ENCODE results near the gene TBX4. TPM values are rescaled to one million over a fixed set of nuclear protein-coding genes. Genes with fewer than 3 reads are reported as not detected.
A peak's percentile ranks its signal among the peaks of the same experiment; 100 is the strongest.

Gene TBX4
- total and polyA plus RNA-seq, 2 experiments from 2014 or later, result 13.9 to 15.4 TPM

GRCh38 chr17:61498042-61498994 lies 46.1 kb downstream of the TBX4 start:
- Histone ChIP-seq H3K79me2 (no peaks in the 10 kb centered on the region), H3K36me3 (replicated peaks; ENCODE audit: insufficient read depth, low read depth) (no peaks in the 10 kb centered on the region), H3K4me1 (ENCODE audit: insufficient read depth) (peaks cover 39% of the 10 kb centered on the region), H3K4me2 (no peak overlapping the region), H4K20me1 (ENCODE audit: insufficient read depth, poor library complexity, severe bottlenecking) (no peaks in the 10 kb centered on the region), H3K4me3 (no peak overlapping the region), H3K9me3 (ENCODE audit: low read depth) (no peaks in the 10 kb centered on the region), H3K9me2 (replicated peaks; ENCODE audit: insufficient read depth) (no peaks in the 10 kb centered on the region), H2AFZ (no peak overlapping the region), H3K27me3 (no peaks in the 10 kb centered on the region), H3K27ac (peak overlapping the region; percentile 90)
- DNase-seq (ENCODE audit: low spot score), result no peak
- WGBS (ENCODE audit: low lambda C conversion rate, missing lambda C conversion rate), result 92% methylated on average over 7 of the region's 8 CpGs
- TF ChIP-seq CTCF (IDR thresholded peaks at IDR 0.05; ENCODE audit: poor library complexity) (no peak), EZH2phosphoT487 (IDR thresholded peaks at IDR 0.05; ENCODE audit: low read depth, severe bottlenecking, unreplicated experiment) (no peak), EZH2 (IDR thresholded peaks at IDR 0.05; ENCODE audit: borderline replicate concordance) (no peak)

- no peaks in the 10 kb centered on the region for H3K79me2 ChIP-seq
- TF ChIP-seq EZH2 (IDR thresholded peaks at IDR 0.05; ENCODE audit: borderline replicate concordance), result no peak
- TF ChIP-seq CTCF (IDR thresholded peaks at IDR 0.05; ENCODE audit: poor library complexity), result no peak
- TF ChIP-seq EZH2phosphoT487 (IDR thresholded peaks at IDR 0.05; ENCODE audit: low read depth, severe bottlenecking, unreplicated experiment), result no peak
- no peaks in the 10 kb centered on the region for H3K9me2 ChIP-seq (replicated peaks; ENCODE audit: insufficient read depth)
- peak overlapping the region; percentile 9 for H3K27ac ChIP-seq
- H3K27me3 ChIP-seq, result no peaks in the 10 kb centered on the region
- no peak overlapping the region for H2AFZ ChIP-seq
- no peaks in the 10 kb centered on the region for H3K36me3 ChIP-seq (replicated peaks; ENCODE audit: insufficient read depth, low read depth)
- H3K4me1 ChIP-seq (ENCODE audit: insufficient read depth), result peaks cover 30% of the 10 kb centered on the region
- WGBS (ENCODE audit: low lambda C conversion rate, missing lambda C conversion rate), result 98% methylated on average over 3 of the region's 3 CpGs
- H3K9me3 ChIP-seq (ENCODE audit: low read depth), result no peaks in the 10 kb centered on the region
- no peaks in the 10 kb centered on the region for H4K20me1 ChIP-seq (ENCODE audit: insufficient read depth, poor library complexity, severe bottlenecking)
- no peak overlapping the region for H3K4me3 ChIP-seq
- DNase-seq (ENCODE audit: low spot score), result no peak
- H3K4me2 ChIP-seq, result no peak overlapping the region
Measured at GRCh38 chr17:61499632-61500031, 47.4 kb downstream of the TBX4 start.

DNA sequence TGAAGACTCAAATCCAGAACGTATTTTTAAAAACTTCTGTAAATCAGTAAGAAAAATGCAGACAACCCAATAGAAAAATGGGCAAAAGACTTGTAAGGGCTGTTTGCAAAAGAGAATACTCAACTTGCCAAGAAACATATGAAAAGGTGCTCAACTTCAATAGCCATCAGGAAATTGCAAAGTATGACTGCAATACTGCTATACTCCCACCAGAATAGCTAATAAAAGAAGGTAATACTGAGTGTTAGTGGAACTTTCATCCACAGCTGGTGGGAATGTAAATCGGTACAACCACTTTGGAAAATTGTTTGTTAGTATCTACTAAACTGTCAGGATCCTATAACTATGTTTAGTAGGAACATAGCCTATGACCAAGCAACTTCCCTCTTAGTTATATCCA lies 48.1 kb downstream of the TBX4 start:
- no peak for DNase-seq (ENCODE audit: low spot score)
- H3K4me3 ChIP-seq, result no peak overlapping the region
- H3K9me2 ChIP-seq (replicated peaks; ENCODE audit: insufficient read depth), result no peaks in the 10 kb centered on the region
- no peak overlapping the region for H2AFZ ChIP-seq
- TF ChIP-seq EZH2phosphoT487 (IDR thresholded peaks at IDR 0.05; ENCODE audit: low read depth, severe bottlenecking, unreplicated experiment) (no peak), CTCF (IDR thresholded peaks at IDR 0.05; ENCODE audit: poor library complexity) (no peak), EZH2 (IDR thresholded peaks at IDR 0.05; ENCODE audit: borderline replicate concordance) (no peak)
- H3K27ac ChIP-seq, result no peak overlapping the region
- no peaks in the 10 kb centered on the region for H3K27me3 ChIP-seq
- H3K4me1 ChIP-seq (ENCODE audit: insufficient read depth), result peaks cover 29% of the 10 kb centered on the region
- no peaks in the 10 kb centered on the region for H3K36me3 ChIP-seq (replicated peaks; ENCODE audit: insufficient read depth, low read depth)
- H3K4me2 ChIP-seq, result no peak overlapping the region
- no peaks in the 10 kb centered on the region for H3K79me2 ChIP-seq
- no peaks in the 10 kb centered on the region for H3K9me3 ChIP-seq (ENCODE audit: low read depth)
- 94% methylated on average over 2 of the region's 2 CpGs for WGBS (ENCODE audit: low lambda C conversion rate, missing lambda C conversion rate)
- H4K20me1 ChIP-seq (ENCODE audit: insufficient read depth, poor library complexity, severe bottlenecking), result no peaks in the 10 kb centered on the region
